ENCODE results near the gene RLN3. TPM values are rescaled to one million over a fixed set of nuclear protein-coding genes. Genes with fewer than 3 reads are reported as not detected.

RLN3 gene
- total RNA-seq, 2 donors from 2014 or later = not detected

GRCh38 chr19:13998426-13998825 is 29.5 kb upstream of the RLN3 start:
- Mint-ChIP-seq H3K27ac (no peak overlapping the region), H3K4me1 (ENCODE audit: low read depth) (peaks cover 31% of the 10 kb centered on the region), H3K9me3 (no peaks in the 10 kb centered on the region), H3K27me3 (ENCODE audit: low read depth) (no peaks in the 10 kb centered on the region), H3K36me3 (ENCODE audit: insufficient read depth in 2 of 2) (peaks cover 8 to 14% of the 10 kb centered on the region in 2 donors), H3K4me3 (no peak overlapping the region)
- ATAC-seq (replicated peaks in 1 of 2) (no peak), DNase-seq (no peak)

- no peak for ATAC-seq (replicated peaks in 1 of 2)
- H3K9me3 Mint-ChIP-seq = no peaks in the 10 kb centered on the region
- H3K27me3 Mint-ChIP-seq (ENCODE audit: low read depth) = no peaks in the 10 kb centered on the region
- H3K27ac Mint-ChIP-seq = no peak overlapping the region
- DNase-seq = no peak
- H3K4me1 Mint-ChIP-seq (ENCODE audit: low read depth) = peaks cover 35% of the 10 kb centered on the region
- H3K36me3 Mint-ChIP-seq (ENCODE audit: insufficient read depth in 2 of 2) = peaks cover 8 to 14% of the 10 kb centered on the region in 2 donors
- H3K4me3 Mint-ChIP-seq = no peak overlapping the region
Measured at GRCh38 chr19:13999085-13999484, 28.9 kb upstream of the RLN3 start.

- no peaks in the 10 kb centered on the region for H3K27me3 Mint-ChIP-seq (ENCODE audit: low read depth)
- H3K4me1 Mint-ChIP-seq (ENCODE audit: low read depth) = peaks cover 48% of the 10 kb centered on the region
- no peaks in the 10 kb centered on the region for H3K9me3 Mint-ChIP-seq
- H3K27ac Mint-ChIP-seq = peak overlapping the region; percentile 98
- DNase-seq (no peak), ATAC-seq (replicated peaks in 1 of 2) (no peak)
- H3K4me3 Mint-ChIP-seq = peak overlapping the region; percentile 48 to 53
- peaks cover 8 to 14% of the 10 kb centered on the region in 2 donors for H3K36me3 Mint-ChIP-seq (ENCODE audit: insufficient read depth in 2 of 2)
Measured at GRCh38 chr19:14000691-14001375, 27.1 kb upstream of the RLN3 start.

- no peaks in the 10 kb centered on the region for H3K27me3 Mint-ChIP-seq (ENCODE audit: low read depth)
- no peak for DNase-seq
- peak overlapping the region; percentile 78 to 89 for H3K4me3 Mint-ChIP-seq
- peaks cover 8 to 14% of the 10 kb centered on the region in 2 donors for H3K36me3 Mint-ChIP-seq (ENCODE audit: insufficient read depth in 2 of 2)
- H3K9me3 Mint-ChIP-seq = no peaks in the 10 kb centered on the region
- no peak for ATAC-seq (replicated peaks in 1 of 2)
- peak overlapping the region; percentile 98 for H3K27ac Mint-ChIP-seq
- H3K4me1 Mint-ChIP-seq (ENCODE audit: low read depth) = peaks cover 48% of the 10 kb centered on the region
Measured at GRCh38 chr19:14002571-14003250, 25.2 kb upstream of the RLN3 start.

GRCh38 chr19:14003251-14004055 is 24.5 kb upstream of the RLN3 start:
- Mint-ChIP-seq H3K27ac (peak overlapping the region; percentile 98), H3K36me3 (ENCODE audit: insufficient read depth in 2 of 2) (peaks cover 8 to 13% of the 10 kb centered on the region in 2 donors), H3K27me3 (ENCODE audit: low read depth) (no peaks in the 10 kb centered on the region), H3K4me1 (ENCODE audit: low read depth) (peaks cover 48% of the 10 kb centered on the region), H3K4me3 (peak overlapping the region; percentile 78 to 89), H3K9me3 (no peaks in the 10 kb centered on the region)
- DNase-seq (no peak), ATAC-seq (replicated peaks in 1 of 2) (no peak)

- Mint-ChIP-seq H3K4me3 (peak overlapping the region; percentile 81 to 87), H3K27me3 (ENCODE audit: low read depth) (no peaks in the 10 kb centered on the region), H3K36me3 (ENCODE audit: insufficient read depth in 2 of 2) (peaks cover 4 to 5% of the 10 kb centered on the region in 2 donors), H3K4me1 (ENCODE audit: low read depth) (peaks cover 48% of the 10 kb centered on the region), H3K9me3 (no peaks in the 10 kb centered on the region), H3K27ac (peak overlapping the region; percentile 83)
- ATAC-seq (replicated peaks in 1 of 2) (no peak), DNase-seq (no peak)
Measured at GRCh38 chr19:14004619-14005348, 23.2 kb upstream of the RLN3 start.

GRCh38 chr19:14005349-14006084 is 22.4 kb upstream of the RLN3 start:
- H3K4me1 Mint-ChIP-seq (ENCODE audit: low read depth) = peaks cover 47% of the 10 kb centered on the region
- H3K27ac Mint-ChIP-seq = peak overlapping the region; percentile 83
- ATAC-seq (replicated peaks in 1 of 2) (peak; percentile 52 to 58), DNase-seq (peak; percentile 93)
- no peaks in the 10 kb centered on the region for H3K9me3 Mint-ChIP-seq
- peaks cover under 1 to 2% of the 10 kb centered on the region in 2 donors for H3K36me3 Mint-ChIP-seq (ENCODE audit: insufficient read depth in 2 of 2)
- peak overlapping the region; percentile 87 to 92 for H3K4me3 Mint-ChIP-seq
- no peaks in the 10 kb centered on the region for H3K27me3 Mint-ChIP-seq (ENCODE audit: low read depth)

- H3K4me1 Mint-ChIP-seq (ENCODE audit: low read depth) = peaks cover 40% of the 10 kb centered on the region
- ATAC-seq (replicated peaks in 1 of 2) (peak; percentile 82 to 83), DNase-seq (peak; percentile 100)
- H3K27me3 Mint-ChIP-seq (ENCODE audit: low read depth) = no peaks in the 10 kb centered on the region
- no peaks in the 10 kb centered on the region for H3K36me3 Mint-ChIP-seq (ENCODE audit: insufficient read depth in 2 of 2)
- H3K4me3 Mint-ChIP-seq = peak within 1 kb of the TSS; percentile 92 to 95
- H3K9me3 Mint-ChIP-seq = no peaks in the 10 kb centered on the region
- H3K27ac Mint-ChIP-seq = peak within 1 kb of the TSS; percentile 98
Measured at GRCh38 chr19:14006085-14006765, 21.7 kb upstream of the RLN3 start, which contains the start of gene RFX1. Gene RFX1, minus strand, starts transcription at chr19:14006320. Its CDS starts 12,477 bp downstream, at chr19:13993843.

GRCh38 chr19:14006766-14007562 is 21.0 kb upstream of the RLN3 start:
- peak; percentile 11 to 25 for ATAC-seq (replicated peaks in 1 of 2)
- Mint-ChIP-seq H3K9me3 (no peaks in the 10 kb centered on the region), H3K4me1 (ENCODE audit: low read depth) (peaks cover 32% of the 10 kb centered on the region)

GRCh38 chr19:14012378-14012915 is 15.5 kb upstream of the RLN3 start:
- DNase-seq = no peak
- no peak for ATAC-seq (replicated peaks in 1 of 2)
- Mint-ChIP-seq H3K27ac (no peak overlapping the region), H3K9me3 (no peaks in the 10 kb centered on the region), H3K36me3 (ENCODE audit: insufficient read depth in 2 of 2) (no peaks in the 10 kb centered on the region), H3K4me1 (ENCODE audit: low read depth) (peaks cover 5% of the 10 kb centered on the region), H3K4me3 (no peak overlapping the region), H3K27me3 (ENCODE audit: low read depth) (no peaks in the 10 kb centered on the region)

More at GRCh38 chr19:14006766-14007562, 21.0 kb upstream of the RLN3 start:
- Mint-ChIP-seq H3K36me3 (ENCODE audit: insufficient read depth in 2 of 2) (no peaks in the 10 kb centered on the region), H3K4me3 (peak overlapping the region; percentile 92 to 95), H3K27ac (peak overlapping the region; percentile 98), H3K27me3 (ENCODE audit: low read depth) (no peaks in the 10 kb centered on the region)
- DNase-seq = no peak

GRCh38 chr19:14015524-14016035 is 12.4 kb upstream of the RLN3 start:
- Mint-ChIP-seq H3K27me3 (ENCODE audit: low read depth) (no peaks in the 10 kb centered on the region), H3K36me3 (ENCODE audit: insufficient read depth in 2 of 2) (no peaks in the 10 kb centered on the region), H3K4me1 (ENCODE audit: low read depth) (peaks cover 8% of the 10 kb centered on the region), H3K9me3 (no peaks in the 10 kb centered on the region), H3K4me3 (no peak overlapping the region), H3K27ac (no peak overlapping the region)
- ATAC-seq (replicated peaks in 1 of 2) (peak in 1 of 2 donors; percentile 32), DNase-seq (no peak)

Measured in activated T-cell treated with anti-CD3 and anti-CD28 coated beads, Interleukin-2, amount 50 U/mL, for 72 hours (primary cell).